HepG2 (cell line): ENCODE data around the gene MAPK8IP1. TPM values are rescaled to one million over a fixed set of nuclear protein-coding genes. Genes with fewer than 3 reads are reported as not detected.

Source experiments
- ARHGAP35 ChIP-seq: sonication (generic); formaldehyde crosslinking; IDR thresholded peaks from 2 replicates; pipeline ENCODE4 v1.9.0; 2022; ENCODE audit warnings: mild to moderate bottlenecking, inconsistent platforms, moderate library complexity, missing genetic modification reagents, borderline replicate concordance
- ARNT ChIP-seq: fragments of 450-650 bp; IDR thresholded peaks from 2 replicates; pipeline ENCODE4 v1.6.1; 2017
- CC2D1A ChIP-seq: sonication (generic); formaldehyde crosslinking; IDR thresholded peaks from 2 replicates; pipeline ENCODE4 v1.8.1; 2023; ENCODE audit warnings: mild to moderate bottlenecking, missing genetic modification reagents
- HNRNPK ChIP-seq: fragments of 200-400 bp; formaldehyde crosslinking; IDR thresholded peaks from 2 replicates; pipeline ENCODE4 v1.6.1; 2018; ENCODE audit warnings: low read length, low read depth, moderate library complexity, mild to moderate bottlenecking; ENCODE audit not compliant: poor library complexity, severe bottlenecking
- HNRNPL ChIP-seq: fragments of 200-400 bp; formaldehyde crosslinking; IDR thresholded peaks from 2 replicates; pipeline ENCODE4 v1.6.1; 2017; ENCODE audit warnings: mild to moderate bottlenecking, low read depth, low read length
- KAT2B ChIP-seq: fragments of 150-350 bp; IDR thresholded peaks from 2 replicates; pipeline ENCODE4 v1.6.1; 2014; ENCODE audit warnings: low read depth, low read length, borderline replicate concordance
- KLF13 ChIP-seq: sonication (generic); formaldehyde crosslinking; IDR thresholded peaks from 2 replicates; pipeline ENCODE4 v1.4.0; 2020; ENCODE audit warnings: mild to moderate bottlenecking, missing genetic modification reagents
- KLF9 ChIP-seq: IDR thresholded peaks from 2 replicates; pipeline ENCODE4 v1.6.1; 2016; ENCODE audit warnings: low read depth
- NCOA1 ChIP-seq: sonication (generic); formaldehyde crosslinking; IDR thresholded peaks from 2 replicates; pipeline ENCODE4 v1.9.0; 2021; ENCODE audit warnings: missing genetic modification reagents
- NCOA5 ChIP-seq: sonication (generic); formaldehyde crosslinking; IDR thresholded peaks from 2 replicates; pipeline ENCODE4 v1.4.0; 2020; ENCODE audit warnings: missing genetic modification reagents
- NR2C2 ChIP-seq: sonication (generic); formaldehyde crosslinking; IDR thresholded peaks from 2 replicates; pipeline ENCODE4 v1.4.0; 2020; ENCODE audit warnings: missing genetic modification reagents, mild to moderate bottlenecking, moderate library complexity, borderline replicate concordance
- RAD21 ChIP-seq: fragments of 450-650 bp; formaldehyde crosslinking; IDR thresholded peaks from 2 replicates; pipeline ENCODE4 v1.5.0; 2020; ENCODE audit warnings: mild to moderate bottlenecking
- RFXAP ChIP-seq: sonication (generic); formaldehyde crosslinking; IDR thresholded peaks from 2 replicates; pipeline ENCODE4 v1.4.0; 2020; ENCODE audit warnings: missing genetic modification reagents, borderline replicate concordance
- SNAPC2 ChIP-seq: sonication (generic); formaldehyde crosslinking; IDR thresholded peaks from 2 replicates; pipeline ENCODE4 v1.8.1; 2022; ENCODE audit warnings: mild to moderate bottlenecking, missing genetic modification reagents
- TSC22D2 ChIP-seq: sonication (generic); formaldehyde crosslinking; IDR thresholded peaks from 2 replicates; pipeline ENCODE4 v1.5.1; 2020; ENCODE audit warnings: missing genetic modification reagents, mild to moderate bottlenecking, borderline replicate concordance
- ZFX ChIP-seq: sonication (generic); formaldehyde crosslinking; IDR thresholded peaks from 2 replicates; pipeline ENCODE4 v1.4.0; 2020; ENCODE audit warnings: mild to moderate bottlenecking, low read depth, missing genetic modification reagents, moderate library complexity
- ZKSCAN1 ChIP-seq: fragments of 150-350 bp; IDR thresholded peaks from 2 replicates; pipeline ENCODE4 v1.6.1; 2014; ENCODE audit warnings: low read length
- ZMYM3 ChIP-seq: sonication (generic); formaldehyde crosslinking; IDR thresholded peaks from 2 replicates; pipeline ENCODE4 v1.5.1; 2020; ENCODE audit warnings: mild to moderate bottlenecking, missing genetic modification reagents
- ZNF609 ChIP-seq: sonication (generic); formaldehyde crosslinking; IDR thresholded peaks from 2 replicates; pipeline ENCODE4 v1.4.0; 2020; ENCODE audit warnings: mild to moderate bottlenecking, missing genetic modification reagents, borderline replicate concordance
- ZNF776 ChIP-seq: sonication (generic); formaldehyde crosslinking; IDR thresholded peaks from 2 replicates; pipeline ENCODE4 v1.4.0; 2020; ENCODE audit warnings: mild to moderate bottlenecking, missing genetic modification reagents
- polyA plus RNA-seq, 8 experiments: library from polyadenylated mRNA; depleted of rRNA in 3 of 8; stranded (reverse) in 7 of 8; unstranded in 1 of 8; fragments of >200 nt; fragmentation: Illumina TruSeq in 4 of 8; extraction: Trizol in 4 of 8; gene quantifications; 2 replicates each; pipeline versions ENCODE4 v1.2.1 to v1.2.3, GENCODE V29; 2011 to 2016; ENCODE audit warnings: low read depth in 4 of 8, missing spikeins in 1 of 8, mixed read lengths in 1 of 8; ENCODE audit not compliant: insufficient read depth in 1 of 8
- total RNA-seq, 5 experiments: library from RNA; depleted of rRNA; stranded (reverse); fragments of >200 nt; fragmentation: Illumina TruSeq; extraction: Trizol; gene quantifications; 2 replicates each; pipeline ENCODE4 v1.2.3, GENCODE V29; 2016; ENCODE audit warnings: low read depth in 1 of 5
- TF ChIP-seq, protein P1 (sequence below): sonication (generic); formaldehyde crosslinking; IDR thresholded peaks from 2 replicates; pipeline ENCODE4 v1.8.0; 2022; ENCODE audit warnings: low read depth, missing genetic modification reagents
- TF ChIP-seq, protein P2 (sequence below): sonication (generic); formaldehyde crosslinking; IDR thresholded peaks from 2 replicates; pipeline ENCODE4 v1.5.0; 2020; ENCODE audit warnings: missing genetic modification reagents
- TF ChIP-seq, protein P3 (sequence below): sonication (generic); formaldehyde crosslinking; IDR thresholded peaks from 2 replicates; pipeline ENCODE4 v1.4.0; 2020; ENCODE audit warnings: missing genetic modification reagents

The MAPK8IP1 gene
- total and polyA plus RNA-seq, 2 of the 13 experiments (the other 11 are each of a cell fraction or from before 2014, with no cell fraction given) = 2.2 to 4.2 TPM

DNA sequence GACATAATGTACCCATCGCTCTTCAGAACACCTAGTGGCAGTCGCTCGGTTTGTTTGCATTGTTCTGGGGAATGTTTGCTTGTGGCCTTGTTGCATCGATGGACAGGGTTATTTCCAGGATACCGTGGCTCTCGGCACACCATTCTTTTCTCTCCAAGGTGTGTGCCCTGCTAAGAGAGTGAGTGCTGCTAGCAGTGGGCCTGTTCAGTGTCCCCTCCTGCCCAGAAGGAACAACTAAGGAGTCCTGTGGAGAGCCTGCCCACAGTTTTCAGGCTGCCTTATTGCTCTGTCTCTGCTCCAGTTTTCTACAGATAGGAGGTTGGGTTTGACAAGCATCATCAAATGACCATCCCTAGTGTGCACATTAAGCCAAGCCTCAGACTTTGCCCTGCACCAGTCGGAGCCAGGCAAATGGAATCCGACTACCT, 36.8 kb upstream of the MAPK8IP1 start (continued):
- TF ChIP-seq, protein P1, sequence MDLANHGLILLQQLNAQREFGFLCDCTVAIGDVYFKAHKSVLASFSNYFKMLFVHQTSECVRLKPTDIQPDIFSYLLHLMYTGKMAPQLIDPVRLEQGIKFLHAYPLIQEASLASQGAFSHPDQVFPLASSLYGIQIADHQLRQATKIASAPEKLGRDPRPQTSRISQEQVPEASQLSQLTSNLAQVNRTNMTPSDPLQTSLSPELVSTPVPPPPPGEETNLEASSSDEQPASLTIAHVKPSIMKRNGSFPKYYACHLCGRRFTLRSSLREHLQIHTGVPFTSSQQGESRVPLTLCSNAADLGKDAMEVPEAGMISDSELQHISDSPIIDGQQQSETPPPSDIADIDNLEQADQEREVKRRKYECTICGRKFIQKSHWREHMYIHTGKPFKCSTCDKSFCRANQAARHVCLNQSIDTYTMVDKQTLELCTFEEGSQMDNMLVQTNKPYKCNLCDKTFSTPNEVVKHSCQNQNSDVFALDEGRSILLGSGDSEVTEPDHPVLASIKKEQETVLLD (CRISPR knock-in tag) = no peak
- TF ChIP-seq HNRNPK (no peak), ARNT (no peak), NCOA5 (no peak), ZMYM3 (CRISPR knock-in tag) (no peak), ZFX (CRISPR knock-in tag) (peak; percentile 58), KAT2B (no peak), KLF9 (no peak), RFXAP (CRISPR knock-in tag) (no peak), NCOA1 (CRISPR knock-in tag) (no peak), CC2D1A (CRISPR knock-in tag) (no peak), SNAPC2 (CRISPR knock-in tag) (no peak), ZNF776 (CRISPR knock-in tag) (no peak), TSC22D2 (no peak), HNRNPL (no peak), RAD21 (no peak), KLF13 (CRISPR knock-in tag) (no peak), ARHGAP35 (no peak), ZNF609 (CRISPR knock-in tag) (no peak), ZKSCAN1 (0 out of 2 replicates have a peak, but pooled peaks have one; percentile 45), NR2C2 (CRISPR knock-in tag) (peak; percentile 20; the same call in 1 of the 2 replicates)
- TF ChIP-seq, protein P2, sequence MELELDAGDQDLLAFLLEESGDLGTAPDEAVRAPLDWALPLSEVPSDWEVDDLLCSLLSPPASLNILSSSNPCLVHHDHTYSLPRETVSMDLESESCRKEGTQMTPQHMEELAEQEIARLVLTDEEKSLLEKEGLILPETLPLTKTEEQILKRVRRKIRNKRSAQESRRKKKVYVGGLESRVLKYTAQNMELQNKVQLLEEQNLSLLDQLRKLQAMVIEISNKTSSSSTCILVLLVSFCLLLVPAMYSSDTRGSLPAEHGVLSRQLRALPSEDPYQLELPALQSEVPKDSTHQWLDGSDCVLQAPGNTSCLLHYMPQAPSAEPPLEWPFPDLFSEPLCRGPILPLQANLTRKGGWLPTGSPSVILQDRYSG (CRISPR knock-in tag) = no peak
- TF ChIP-seq, protein P3, sequence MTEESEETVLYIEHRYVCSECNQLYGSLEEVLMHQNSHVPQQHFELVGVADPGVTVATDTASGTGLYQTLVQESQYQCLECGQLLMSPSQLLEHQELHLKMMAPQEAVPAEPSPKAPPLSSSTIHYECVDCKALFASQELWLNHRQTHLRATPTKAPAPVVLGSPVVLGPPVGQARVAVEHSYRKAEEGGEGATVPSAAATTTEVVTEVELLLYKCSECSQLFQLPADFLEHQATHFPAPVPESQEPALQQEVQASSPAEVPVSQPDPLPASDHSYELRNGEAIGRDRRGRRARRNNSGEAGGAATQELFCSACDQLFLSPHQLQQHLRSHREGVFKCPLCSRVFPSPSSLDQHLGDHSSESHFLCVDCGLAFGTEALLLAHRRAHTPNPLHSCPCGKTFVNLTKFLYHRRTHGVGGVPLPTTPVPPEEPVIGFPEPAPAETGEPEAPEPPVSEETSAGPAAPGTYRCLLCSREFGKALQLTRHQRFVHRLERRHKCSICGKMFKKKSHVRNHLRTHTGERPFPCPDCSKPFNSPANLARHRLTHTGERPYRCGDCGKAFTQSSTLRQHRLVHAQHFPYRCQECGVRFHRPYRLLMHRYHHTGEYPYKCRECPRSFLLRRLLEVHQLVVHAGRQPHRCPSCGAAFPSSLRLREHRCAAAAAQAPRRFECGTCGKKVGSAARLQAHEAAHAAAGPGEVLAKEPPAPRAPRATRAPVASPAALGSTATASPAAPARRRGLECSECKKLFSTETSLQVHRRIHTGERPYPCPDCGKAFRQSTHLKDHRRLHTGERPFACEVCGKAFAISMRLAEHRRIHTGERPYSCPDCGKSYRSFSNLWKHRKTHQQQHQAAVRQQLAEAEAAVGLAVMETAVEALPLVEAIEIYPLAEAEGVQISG (CRISPR knock-in tag) = no peak
